AG10803 (cell line): ENCODE results near the gene HOMER3.

Source experiments
- DNase-seq: peaks from one replicate; pipeline ENCODE4 v3.0.0; 2010; ENCODE audit warnings: low read depth
- H3K4me3 ChIP-seq: 2 replicates; pipeline ENCODE4 v1.5.1; 2011; ENCODE audit warnings: mild to moderate bottlenecking, low read length, control low read depth
- TF ChIP-seq, protein P1 (sequence below): conservative IDR thresholded peaks from 2 replicates; pipeline ENCODE4 v1.5.1; 2011; ENCODE audit warnings: mild to moderate bottlenecking, low read length, control low read depth, inconsistent platforms

The HOMER3 gene

DNA sequence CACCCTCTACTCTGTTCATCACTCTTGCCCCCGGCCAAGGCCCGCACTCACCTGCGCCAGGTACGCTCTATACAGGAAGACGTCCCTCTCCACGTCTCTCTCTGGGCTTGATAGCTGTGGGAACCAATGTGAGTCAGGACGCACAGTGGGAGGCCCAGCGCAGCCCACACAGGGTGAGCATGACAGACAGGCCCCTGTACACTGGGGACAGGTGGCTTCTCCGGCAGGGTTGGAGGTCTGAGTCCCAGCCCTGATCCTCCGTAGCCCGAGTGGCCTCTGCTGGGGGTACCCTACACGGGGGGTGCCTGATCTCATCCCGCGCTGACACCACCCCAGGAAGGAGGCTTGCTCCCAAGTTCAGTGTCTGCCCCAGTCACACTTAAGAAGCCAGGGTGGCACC lies 28.1 kb downstream of the HOMER3 start:
- no peak overlapping the region for H3K4me3 ChIP-seq
- no peak for DNase-seq
- TF ChIP-seq, protein P1, sequence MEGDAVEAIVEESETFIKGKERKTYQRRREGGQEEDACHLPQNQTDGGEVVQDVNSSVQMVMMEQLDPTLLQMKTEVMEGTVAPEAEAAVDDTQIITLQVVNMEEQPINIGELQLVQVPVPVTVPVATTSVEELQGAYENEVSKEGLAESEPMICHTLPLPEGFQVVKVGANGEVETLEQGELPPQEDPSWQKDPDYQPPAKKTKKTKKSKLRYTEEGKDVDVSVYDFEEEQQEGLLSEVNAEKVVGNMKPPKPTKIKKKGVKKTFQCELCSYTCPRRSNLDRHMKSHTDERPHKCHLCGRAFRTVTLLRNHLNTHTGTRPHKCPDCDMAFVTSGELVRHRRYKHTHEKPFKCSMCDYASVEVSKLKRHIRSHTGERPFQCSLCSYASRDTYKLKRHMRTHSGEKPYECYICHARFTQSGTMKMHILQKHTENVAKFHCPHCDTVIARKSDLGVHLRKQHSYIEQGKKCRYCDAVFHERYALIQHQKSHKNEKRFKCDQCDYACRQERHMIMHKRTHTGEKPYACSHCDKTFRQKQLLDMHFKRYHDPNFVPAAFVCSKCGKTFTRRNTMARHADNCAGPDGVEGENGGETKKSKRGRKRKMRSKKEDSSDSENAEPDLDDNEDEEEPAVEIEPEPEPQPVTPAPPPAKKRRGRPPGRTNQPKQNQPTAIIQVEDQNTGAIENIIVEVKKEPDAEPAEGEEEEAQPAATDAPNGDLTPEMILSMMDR, result no peak

- DNase-seq, result no peak
- no peak overlapping the region for H3K4me3 ChIP-seq
- TF ChIP-seq, protein P1, result no peak
Measured at GRCh38 chr19:18910801-18911436, 30.1 kb downstream of the HOMER3 start.

DNA sequence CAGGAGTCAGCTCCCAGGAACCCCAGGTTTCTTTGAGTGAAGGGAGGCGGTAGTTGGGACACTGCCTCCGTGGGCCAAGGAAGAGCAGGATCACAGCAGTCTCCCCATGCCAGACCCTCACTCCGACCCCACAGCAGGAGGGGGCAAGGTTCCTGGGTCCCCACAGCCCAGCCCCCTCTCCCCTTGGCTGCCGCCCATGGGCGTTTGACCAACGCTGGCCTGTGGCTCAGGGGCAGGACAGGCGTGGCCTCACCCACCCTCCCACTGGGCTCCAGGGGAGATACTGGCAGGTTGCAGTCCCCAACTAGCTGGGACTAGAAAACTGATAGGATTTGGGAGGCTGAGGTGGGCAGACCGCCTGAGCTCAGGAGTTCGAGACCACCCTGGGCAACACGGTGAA lies 31.0 kb downstream of the HOMER3 start:
- H3K4me3 ChIP-seq, result no peak overlapping the region
- no peak for DNase-seq
- TF ChIP-seq, protein P1, result no peak

DNA sequence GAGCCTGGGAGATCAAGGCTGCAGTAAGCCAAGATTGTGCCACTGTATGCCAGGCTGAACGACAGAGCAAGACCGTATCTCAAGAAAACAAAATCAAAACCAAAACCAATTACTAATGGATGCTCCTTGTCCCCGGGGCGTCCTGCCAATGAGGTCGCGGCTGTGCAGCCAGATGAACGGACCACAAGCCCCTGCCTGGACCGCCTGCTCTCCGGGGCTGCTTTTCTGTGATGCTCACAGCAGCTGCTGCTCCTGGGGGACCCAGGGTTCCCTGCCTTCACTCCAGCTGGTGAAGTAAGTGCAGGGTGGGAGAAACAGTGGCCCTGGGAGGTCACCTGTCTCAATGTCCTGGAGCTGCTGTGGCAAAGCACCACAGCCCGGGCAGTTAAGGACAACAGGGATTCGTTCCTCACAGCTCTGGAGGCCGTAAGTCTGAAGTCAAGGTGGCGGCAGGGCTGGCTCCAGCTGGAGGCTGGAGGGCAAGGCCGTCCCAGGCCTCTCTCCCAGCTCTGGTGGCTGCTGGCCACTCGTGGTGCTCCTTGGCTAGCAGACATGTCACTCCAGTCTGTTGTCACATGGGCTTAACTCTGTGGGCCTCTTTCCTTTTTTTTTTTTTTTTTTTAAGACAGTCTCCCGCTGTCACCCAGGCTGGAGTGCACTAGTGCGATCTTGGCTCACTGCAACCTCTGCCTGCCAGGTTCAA lies 31.9 kb downstream of the HOMER3 start:
- DNase-seq, result no peak
- TF ChIP-seq, protein P1, result no peak
- H3K4me3 ChIP-seq, result no peak overlapping the region

DNA sequence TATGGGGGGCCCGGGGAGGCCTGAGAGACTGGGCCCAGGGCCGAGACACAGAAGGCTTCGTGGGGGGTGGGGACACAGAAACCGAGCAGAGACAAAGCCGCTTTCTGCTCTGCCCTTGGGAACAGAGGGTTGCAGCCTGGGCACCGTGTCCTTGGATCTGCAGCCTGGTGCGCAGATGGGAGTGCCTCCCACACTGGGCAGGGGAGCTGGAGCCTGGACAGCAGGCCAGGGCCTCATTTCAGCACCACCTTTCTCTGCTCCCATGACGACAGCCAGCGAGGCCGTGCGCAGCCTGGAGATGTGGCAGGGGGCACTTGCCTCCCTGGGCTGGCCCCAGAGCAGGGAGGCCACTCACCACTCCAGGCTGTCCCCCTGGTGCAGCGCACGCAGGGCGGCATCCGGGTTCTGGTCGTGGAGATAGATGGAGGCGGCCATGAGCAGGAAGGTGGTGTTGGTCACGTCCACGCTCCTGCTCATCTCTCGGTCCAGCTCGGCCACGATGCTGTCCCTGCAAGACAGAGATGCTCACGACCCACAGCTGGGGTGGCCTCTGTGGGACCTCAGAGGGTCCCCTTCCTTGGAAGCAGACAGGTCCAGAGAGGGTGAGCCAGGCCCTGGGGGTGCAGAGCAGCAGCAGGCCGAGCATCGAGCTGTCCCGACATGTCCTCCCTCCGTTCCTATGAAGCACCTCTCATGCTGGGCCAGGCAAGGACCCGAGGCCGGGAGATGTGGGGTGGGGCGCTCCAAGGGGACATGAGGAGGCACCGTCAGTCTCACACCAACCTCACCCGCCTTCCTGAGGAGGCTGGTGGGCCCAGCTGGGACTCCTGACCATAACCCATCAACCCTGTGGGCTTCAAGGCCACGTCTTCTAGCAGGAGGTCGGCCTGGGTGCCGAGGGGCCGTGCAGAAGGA lies 34.2 kb downstream of the HOMER3 start:
- TF ChIP-seq, protein P1, result no peak

DNA sequence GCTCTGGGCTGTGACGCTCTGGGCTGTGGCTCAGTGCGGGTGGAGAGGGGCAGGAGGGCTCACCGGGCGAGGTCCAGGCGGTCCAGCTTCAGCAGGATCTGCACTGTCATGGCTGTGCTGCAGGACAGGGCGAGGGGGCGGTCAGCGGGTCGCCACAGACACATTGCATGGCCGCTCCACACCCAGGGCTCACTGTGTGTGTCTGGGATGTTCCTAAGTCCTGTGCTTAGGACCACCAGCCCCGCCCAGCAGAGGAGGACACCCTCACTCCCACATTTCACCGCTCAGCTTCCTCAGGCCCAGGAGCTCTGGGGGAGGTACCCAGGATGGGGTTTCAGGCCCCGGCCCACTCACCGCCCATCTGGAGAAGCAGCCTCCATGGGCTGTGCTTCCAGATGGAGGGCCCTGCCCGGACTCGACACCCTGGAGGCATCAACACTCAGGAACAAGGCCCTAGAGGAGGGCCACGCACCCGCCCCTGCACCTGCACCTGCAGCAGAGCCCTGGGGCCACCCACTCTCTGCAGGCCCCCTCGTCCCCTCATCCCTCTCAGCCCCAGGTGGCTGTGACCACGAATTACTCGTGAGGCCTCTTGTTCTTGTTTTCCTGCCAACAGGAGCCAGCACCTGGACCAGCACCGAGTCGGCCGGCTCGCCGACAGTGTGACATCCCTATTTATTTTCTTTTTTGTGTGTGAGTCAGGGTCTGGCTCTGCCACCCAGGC lies 35.3 kb downstream of the HOMER3 start:
- no peak for DNase-seq
- TF ChIP-seq, protein P1, result no peak
- H3K4me3 ChIP-seq, result no peak overlapping the region

More for the DNA sequence above, 34.2 kb downstream of the HOMER3 start:
- no peak overlapping the region for H3K4me3 ChIP-seq
- DNase-seq, result no peak
